ENCODE results near the gene MRPL14.

The MRPL14 gene

DNA sequence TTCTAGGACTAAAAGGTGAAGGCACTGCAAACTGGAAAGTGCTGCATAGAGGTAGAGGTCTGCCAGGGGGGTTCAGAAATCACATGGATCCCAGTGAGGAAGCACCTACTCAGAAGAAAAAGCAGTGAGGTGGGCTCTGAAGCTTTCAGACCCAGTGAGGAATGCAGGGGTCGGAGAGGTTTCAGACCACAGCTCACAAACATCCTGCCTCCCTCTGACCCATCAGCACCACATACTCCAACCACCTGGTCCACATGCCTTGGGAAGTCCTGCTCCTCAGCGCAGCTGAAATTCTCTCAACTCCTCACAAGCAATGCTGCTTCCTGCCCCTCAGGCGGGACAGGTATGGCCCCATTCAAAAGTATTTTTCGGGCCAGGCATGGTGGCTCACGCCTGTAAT is 20.2 kb downstream of the MRPL14 start:
- Histone ChIP-seq H3K4me2 (ENCODE audit: low read length) (no peak overlapping the region), H3K27me3 (ENCODE audit: low read depth, low read length) (no peaks in the 10 kb centered on the region), H2AFZ (ENCODE audit: low read depth, low read length) (no peak overlapping the region), H3K27ac (ENCODE audit: low read length) (no peak overlapping the region), H3K4me3 (ENCODE audit: low read length) (no peak overlapping the region), H3K4me1 (ENCODE audit: low read length) (no peaks in the 10 kb centered on the region), H3K79me2 (ENCODE audit: low read length) (peaks cover 67% of the 10 kb centered on the region), H3K9ac (ENCODE audit: low read length) (no peak overlapping the region), H3K36me3 (replicated peaks; ENCODE audit: low read depth, low read length) (peaks cover 86% of the 10 kb centered on the region), H3K9me3 (ENCODE audit: insufficient read depth, low read length) (no peaks in the 10 kb centered on the region), H4K20me1 (ENCODE audit: insufficient read depth, low read length) (peaks cover 35% of the 10 kb centered on the region)
- TF ChIP-seq, protein P1, sequence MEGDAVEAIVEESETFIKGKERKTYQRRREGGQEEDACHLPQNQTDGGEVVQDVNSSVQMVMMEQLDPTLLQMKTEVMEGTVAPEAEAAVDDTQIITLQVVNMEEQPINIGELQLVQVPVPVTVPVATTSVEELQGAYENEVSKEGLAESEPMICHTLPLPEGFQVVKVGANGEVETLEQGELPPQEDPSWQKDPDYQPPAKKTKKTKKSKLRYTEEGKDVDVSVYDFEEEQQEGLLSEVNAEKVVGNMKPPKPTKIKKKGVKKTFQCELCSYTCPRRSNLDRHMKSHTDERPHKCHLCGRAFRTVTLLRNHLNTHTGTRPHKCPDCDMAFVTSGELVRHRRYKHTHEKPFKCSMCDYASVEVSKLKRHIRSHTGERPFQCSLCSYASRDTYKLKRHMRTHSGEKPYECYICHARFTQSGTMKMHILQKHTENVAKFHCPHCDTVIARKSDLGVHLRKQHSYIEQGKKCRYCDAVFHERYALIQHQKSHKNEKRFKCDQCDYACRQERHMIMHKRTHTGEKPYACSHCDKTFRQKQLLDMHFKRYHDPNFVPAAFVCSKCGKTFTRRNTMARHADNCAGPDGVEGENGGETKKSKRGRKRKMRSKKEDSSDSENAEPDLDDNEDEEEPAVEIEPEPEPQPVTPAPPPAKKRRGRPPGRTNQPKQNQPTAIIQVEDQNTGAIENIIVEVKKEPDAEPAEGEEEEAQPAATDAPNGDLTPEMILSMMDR (IDR thresholded peaks at IDR 0.05; ENCODE audit: low read depth, low read length), result no peak
- TF ChIP-seq EZH2phosphoT487 (IDR thresholded peaks at IDR 0.05; ENCODE audit: low read depth), result no peak

DNA sequence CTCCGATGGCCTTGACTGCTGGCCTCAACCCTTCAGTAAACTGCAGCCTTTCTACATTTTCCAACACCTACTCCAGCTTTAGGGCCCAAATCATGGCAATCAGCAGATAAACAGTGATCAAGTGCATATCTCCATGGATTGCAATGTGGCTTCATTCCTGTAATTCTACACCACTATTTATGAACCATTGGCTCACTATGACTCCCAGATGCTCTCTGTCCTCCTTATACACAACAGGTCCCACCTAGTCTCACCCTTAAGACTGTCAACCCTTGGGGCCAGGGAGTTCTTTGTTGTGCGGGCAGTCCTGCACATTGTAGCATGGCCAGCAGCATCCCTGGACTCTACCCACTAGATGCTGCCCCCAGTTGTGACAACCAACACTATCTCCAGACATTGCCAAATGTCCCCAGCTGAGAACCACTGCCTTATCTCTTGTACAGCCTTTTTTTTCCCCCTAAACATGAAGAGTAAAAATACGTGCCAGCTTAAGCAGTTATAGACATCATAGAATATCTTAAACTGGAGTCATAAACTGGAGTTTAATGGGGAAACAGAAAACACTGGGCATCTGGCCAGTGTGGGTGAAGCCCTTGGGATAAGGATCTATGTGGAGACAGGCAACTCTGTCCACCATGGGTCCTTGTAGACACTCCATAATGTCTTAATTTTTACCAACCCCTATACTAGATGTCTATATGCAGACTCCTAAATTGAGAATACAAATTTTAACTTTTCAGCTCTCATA is 21.1 kb downstream of the MRPL14 start:
- H4K20me1 ChIP-seq (ENCODE audit: insufficient read depth, low read length), result peaks cover 38% of the 10 kb centered on the region
- TF ChIP-seq, protein P1 (IDR thresholded peaks at IDR 0.05; ENCODE audit: low read depth, low read length), result no peak
- no peak for TF ChIP-seq EZH2phosphoT487 (IDR thresholded peaks at IDR 0.05; ENCODE audit: low read depth)
- no peak overlapping the region for H3K27ac ChIP-seq (ENCODE audit: low read length)
- no peak overlapping the region for H3K9ac ChIP-seq (ENCODE audit: low read length)
- H3K9me3 ChIP-seq (ENCODE audit: insufficient read depth, low read length), result no peaks in the 10 kb centered on the region
- H3K27me3 ChIP-seq (ENCODE audit: low read depth, low read length), result no peaks in the 10 kb centered on the region
- H3K4me3 ChIP-seq (ENCODE audit: low read length), result no peak overlapping the region
- H2AFZ ChIP-seq (ENCODE audit: low read depth, low read length), result no peak overlapping the region
- no peak overlapping the region for H3K4me2 ChIP-seq (ENCODE audit: low read length)
- H3K4me1 ChIP-seq (ENCODE audit: low read length), result no peaks in the 10 kb centered on the region
- peaks cover 60% of the 10 kb centered on the region for H3K79me2 ChIP-seq (ENCODE audit: low read length)
- peaks cover 81% of the 10 kb centered on the region for H3K36me3 ChIP-seq (replicated peaks; ENCODE audit: low read depth, low read length)

DNA sequence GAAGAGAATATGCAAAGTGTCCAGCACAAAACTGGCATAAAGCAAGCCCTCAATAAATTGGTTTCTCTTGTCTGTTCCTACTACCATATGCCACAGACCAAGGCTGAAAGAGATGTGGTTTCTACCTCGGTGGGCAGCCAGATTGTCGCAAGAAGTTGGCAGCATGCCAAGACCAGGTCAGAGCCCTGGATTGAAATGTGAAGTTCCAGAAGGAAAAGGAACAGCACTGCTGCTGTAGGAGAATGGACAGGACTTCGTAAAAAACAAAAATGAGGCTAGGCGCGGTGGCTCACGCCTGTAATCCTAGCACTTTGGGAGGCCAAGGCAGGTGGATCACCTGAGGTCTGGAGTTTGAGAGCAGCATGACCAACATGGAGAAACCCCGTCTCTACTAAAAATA is 22.1 kb downstream of the MRPL14 start:
- Histone ChIP-seq H3K36me3 (replicated peaks; ENCODE audit: low read depth, low read length) (peaks cover 79% of the 10 kb centered on the region), H3K27ac (ENCODE audit: low read length) (no peak overlapping the region)
- TF ChIP-seq EZH2phosphoT487 (IDR thresholded peaks at IDR 0.05; ENCODE audit: low read depth), result no peak
- TF ChIP-seq, protein P1 (IDR thresholded peaks at IDR 0.05; ENCODE audit: low read depth, low read length), result no peak

DNA sequence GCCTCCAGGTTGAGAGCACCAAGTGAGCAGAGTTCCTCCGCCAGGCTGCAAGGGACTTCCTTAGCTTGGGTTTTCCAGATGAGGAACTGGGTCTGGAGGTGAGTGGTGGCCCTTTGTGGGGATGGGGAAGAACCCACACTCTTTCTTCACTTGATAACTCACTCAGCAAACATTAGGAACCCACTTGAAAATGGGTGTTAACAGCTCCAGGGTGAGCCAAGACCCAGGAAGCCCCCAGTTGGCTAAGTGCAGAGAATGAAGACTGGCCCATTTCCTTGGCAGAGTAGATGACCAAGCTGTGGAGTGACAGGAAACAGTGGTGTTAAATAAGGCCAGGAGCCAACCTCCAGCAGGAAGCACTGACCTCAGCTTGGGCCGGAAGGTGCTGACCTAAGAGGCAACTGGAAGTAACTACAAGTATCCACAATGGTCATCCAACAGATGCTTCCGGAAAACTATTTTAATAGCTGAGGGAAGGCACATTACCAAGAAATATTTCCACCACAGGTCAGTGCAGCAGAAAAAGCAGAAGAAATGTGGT is 22.7 kb downstream of the MRPL14 start:
- peaks cover 79% of the 10 kb centered on the region for H3K36me3 ChIP-seq (replicated peaks; ENCODE audit: low read depth, low read length)
- H3K4me3 ChIP-seq (ENCODE audit: low read length), result no peak overlapping the region
- no peak overlapping the region for H3K27ac ChIP-seq (ENCODE audit: low read length)
- H3K4me1 ChIP-seq (ENCODE audit: low read length), result no peaks in the 10 kb centered on the region
- TF ChIP-seq EZH2phosphoT487 (IDR thresholded peaks at IDR 0.05; ENCODE audit: low read depth), result no peak
- TF ChIP-seq, protein P1 (IDR thresholded peaks at IDR 0.05; ENCODE audit: low read depth, low read length), result no peak
- H3K79me2 ChIP-seq (ENCODE audit: low read length), result peaks cover 46% of the 10 kb centered on the region
- H3K4me2 ChIP-seq (ENCODE audit: low read length), result no peak overlapping the region
- H2AFZ ChIP-seq (ENCODE audit: low read depth, low read length), result no peak overlapping the region
- no peak overlapping the region for H3K9ac ChIP-seq (ENCODE audit: low read length)
- no peaks in the 10 kb centered on the region for H3K9me3 ChIP-seq (ENCODE audit: insufficient read depth, low read length)
- H3K27me3 ChIP-seq (ENCODE audit: low read depth, low read length), result no peaks in the 10 kb centered on the region
- peaks cover 42% of the 10 kb centered on the region for H4K20me1 ChIP-seq (ENCODE audit: insufficient read depth, low read length)

More for the DNA sequence above, 22.1 kb downstream of the MRPL14 start:
- peaks cover 42% of the 10 kb centered on the region for H4K20me1 ChIP-seq (ENCODE audit: insufficient read depth, low read length)
- H3K27me3 ChIP-seq (ENCODE audit: low read depth, low read length), result no peaks in the 10 kb centered on the region
- H3K4me1 ChIP-seq (ENCODE audit: low read length), result no peaks in the 10 kb centered on the region
- H2AFZ ChIP-seq (ENCODE audit: low read depth, low read length), result no peak overlapping the region
- no peak overlapping the region for H3K4me2 ChIP-seq (ENCODE audit: low read length)
- H3K9me3 ChIP-seq (ENCODE audit: insufficient read depth, low read length), result no peaks in the 10 kb centered on the region
- H3K4me3 ChIP-seq (ENCODE audit: low read length), result no peak overlapping the region
- H3K9ac ChIP-seq (ENCODE audit: low read length), result no peak overlapping the region
- peaks cover 52% of the 10 kb centered on the region for H3K79me2 ChIP-seq (ENCODE audit: low read length)

Measured in OCI-LY3 (cell line).